Liver (tissue), 3 donors: Measurements from ENCODE around the gene KRTAP5-2.

ENCODE experiments used
- FOXA1 ChIP-seq: IDR thresholded peaks from 2 replicates; pipeline ENCODE4 v1.6.1; 2016; ENCODE audit warnings: antibody characterized with exemption
- GABPA ChIP-seq, 2 donors: IDR thresholded peaks in 1 of 2; conservative IDR thresholded peaks in 1 of 2; 2 replicates each; pipeline ENCODE4 v1.6.1; 2016; ENCODE audit warnings: antibody characterized with exemption in 2 of 2, mild to moderate bottlenecking in 1 of 2, moderate library complexity in 1 of 2
- HNF4A ChIP-seq, 2 donors: conservative IDR thresholded peaks; 2 replicates each; pipeline ENCODE4 v1.6.1; 2016; ENCODE audit warnings: antibody characterized with exemption in 2 of 2, mild to moderate bottlenecking in 2 of 2
- JUND ChIP-seq, 2 donors: IDR thresholded peaks; 2 replicates each; pipeline ENCODE4 v1.6.1; 2016; ENCODE audit warnings: antibody characterized with exemption in 2 of 2
- RAD21 ChIP-seq, 2 donors: IDR thresholded peaks; 2 replicates each; pipeline ENCODE4 v1.6.1; 2016; ENCODE audit warnings: antibody characterized with exemption in 2 of 2, mild to moderate bottlenecking in 2 of 2
- RXRA ChIP-seq, 2 donors: IDR thresholded peaks; 2 replicates each; pipeline ENCODE4 v1.6.1; 2017 to 2018; ENCODE audit warnings: antibody characterized with exemption in 2 of 2, mild to moderate bottlenecking in 1 of 2
- SP1 ChIP-seq: IDR thresholded peaks from 2 replicates; pipeline ENCODE4 v1.6.1; 2018; ENCODE audit warnings: antibody characterized with exemption, mild to moderate bottlenecking
- TAF1 ChIP-seq: conservative IDR thresholded peaks from 2 replicates; pipeline ENCODE4 v1.6.1; 2016; ENCODE audit warnings: antibody characterized with exemption, mild to moderate bottlenecking
- YY1 ChIP-seq: IDR thresholded peaks from 2 replicates; pipeline ENCODE4 v1.6.1; 2016; ENCODE audit warnings: antibody characterized with exemption, mild to moderate bottlenecking
- TF ChIP-seq, protein P1 (sequence below): fragments of 150-350 bp; IDR thresholded peaks from 2 replicates; pipeline ENCODE4 v1.5.1; 2017; ENCODE audit warnings: improper control_type of control experiment, low read depth, low read length; ENCODE audit not compliant: missing input control
- TF ChIP-seq, protein P2 (sequence below): IDR thresholded peaks from 2 replicates; pipeline ENCODE4 v1.6.1; 2016; ENCODE audit warnings: antibody characterized with exemption
- TF ChIP-seq, protein P3 (sequence below): IDR thresholded peaks from 2 replicates; pipeline ENCODE4 v1.6.1; 2016; ENCODE audit warnings: antibody characterized with exemption, mild to moderate bottlenecking
- TF ChIP-seq, protein P4 (sequence below): IDR thresholded peaks from 2 replicates; pipeline ENCODE4 v1.6.1; 2016; ENCODE audit warnings: antibody characterized with exemption
- TF ChIP-seq, protein P5 (sequence below): IDR thresholded peaks from 2 replicates; pipeline ENCODE4 v1.6.1; 2016; ENCODE audit warnings: antibody characterized with exemption
- donor health status: healthy.
- donor health status: healthy.

DNA sequence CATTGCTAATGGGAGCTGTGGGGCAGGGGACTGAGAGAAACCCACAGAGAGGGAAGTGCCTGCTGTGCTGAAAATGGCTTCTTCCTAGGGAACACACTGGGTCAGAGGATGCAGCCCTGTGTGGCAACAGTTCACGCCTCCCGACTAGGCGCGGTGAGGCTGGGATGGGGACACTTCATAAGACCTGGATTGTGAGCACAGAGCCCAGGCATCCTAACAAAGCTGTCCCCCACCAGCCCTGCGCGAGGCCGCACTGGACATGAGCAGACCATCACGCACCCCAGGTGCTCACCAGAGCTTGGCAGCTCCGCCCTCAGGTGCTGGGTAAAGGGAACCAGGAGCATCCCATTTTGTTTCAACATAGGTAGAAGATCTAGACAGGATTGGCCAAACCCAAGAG is 25.6 kb upstream of the KRTAP5-2 start:
- TF ChIP-seq, protein P1, sequence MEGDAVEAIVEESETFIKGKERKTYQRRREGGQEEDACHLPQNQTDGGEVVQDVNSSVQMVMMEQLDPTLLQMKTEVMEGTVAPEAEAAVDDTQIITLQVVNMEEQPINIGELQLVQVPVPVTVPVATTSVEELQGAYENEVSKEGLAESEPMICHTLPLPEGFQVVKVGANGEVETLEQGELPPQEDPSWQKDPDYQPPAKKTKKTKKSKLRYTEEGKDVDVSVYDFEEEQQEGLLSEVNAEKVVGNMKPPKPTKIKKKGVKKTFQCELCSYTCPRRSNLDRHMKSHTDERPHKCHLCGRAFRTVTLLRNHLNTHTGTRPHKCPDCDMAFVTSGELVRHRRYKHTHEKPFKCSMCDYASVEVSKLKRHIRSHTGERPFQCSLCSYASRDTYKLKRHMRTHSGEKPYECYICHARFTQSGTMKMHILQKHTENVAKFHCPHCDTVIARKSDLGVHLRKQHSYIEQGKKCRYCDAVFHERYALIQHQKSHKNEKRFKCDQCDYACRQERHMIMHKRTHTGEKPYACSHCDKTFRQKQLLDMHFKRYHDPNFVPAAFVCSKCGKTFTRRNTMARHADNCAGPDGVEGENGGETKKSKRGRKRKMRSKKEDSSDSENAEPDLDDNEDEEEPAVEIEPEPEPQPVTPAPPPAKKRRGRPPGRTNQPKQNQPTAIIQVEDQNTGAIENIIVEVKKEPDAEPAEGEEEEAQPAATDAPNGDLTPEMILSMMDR = no peak
- TF ChIP-seq, protein P2, sequence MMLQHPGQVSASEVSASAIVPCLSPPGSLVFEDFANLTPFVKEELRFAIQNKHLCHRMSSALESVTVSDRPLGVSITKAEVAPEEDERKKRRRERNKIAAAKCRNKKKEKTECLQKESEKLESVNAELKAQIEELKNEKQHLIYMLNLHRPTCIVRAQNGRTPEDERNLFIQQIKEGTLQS = no peak
- TF ChIP-seq, protein P3, sequence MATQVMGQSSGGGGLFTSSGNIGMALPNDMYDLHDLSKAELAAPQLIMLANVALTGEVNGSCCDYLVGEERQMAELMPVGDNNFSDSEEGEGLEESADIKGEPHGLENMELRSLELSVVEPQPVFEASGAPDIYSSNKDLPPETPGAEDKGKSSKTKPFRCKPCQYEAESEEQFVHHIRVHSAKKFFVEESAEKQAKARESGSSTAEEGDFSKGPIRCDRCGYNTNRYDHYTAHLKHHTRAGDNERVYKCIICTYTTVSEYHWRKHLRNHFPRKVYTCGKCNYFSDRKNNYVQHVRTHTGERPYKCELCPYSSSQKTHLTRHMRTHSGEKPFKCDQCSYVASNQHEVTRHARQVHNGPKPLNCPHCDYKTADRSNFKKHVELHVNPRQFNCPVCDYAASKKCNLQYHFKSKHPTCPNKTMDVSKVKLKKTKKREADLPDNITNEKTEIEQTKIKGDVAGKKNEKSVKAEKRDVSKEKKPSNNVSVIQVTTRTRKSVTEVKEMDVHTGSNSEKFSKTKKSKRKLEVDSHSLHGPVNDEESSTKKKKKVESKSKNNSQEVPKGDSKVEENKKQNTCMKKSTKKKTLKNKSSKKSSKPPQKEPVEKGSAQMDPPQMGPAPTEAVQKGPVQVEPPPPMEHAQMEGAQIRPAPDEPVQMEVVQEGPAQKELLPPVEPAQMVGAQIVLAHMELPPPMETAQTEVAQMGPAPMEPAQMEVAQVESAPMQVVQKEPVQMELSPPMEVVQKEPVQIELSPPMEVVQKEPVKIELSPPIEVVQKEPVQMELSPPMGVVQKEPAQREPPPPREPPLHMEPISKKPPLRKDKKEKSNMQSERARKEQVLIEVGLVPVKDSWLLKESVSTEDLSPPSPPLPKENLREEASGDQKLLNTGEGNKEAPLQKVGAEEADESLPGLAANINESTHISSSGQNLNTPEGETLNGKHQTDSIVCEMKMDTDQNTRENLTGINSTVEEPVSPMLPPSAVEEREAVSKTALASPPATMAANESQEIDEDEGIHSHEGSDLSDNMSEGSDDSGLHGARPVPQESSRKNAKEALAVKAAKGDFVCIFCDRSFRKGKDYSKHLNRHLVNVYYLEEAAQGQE = no peak
- TF ChIP-seq SP1 = no peak
- TF ChIP-seq, protein P4, sequence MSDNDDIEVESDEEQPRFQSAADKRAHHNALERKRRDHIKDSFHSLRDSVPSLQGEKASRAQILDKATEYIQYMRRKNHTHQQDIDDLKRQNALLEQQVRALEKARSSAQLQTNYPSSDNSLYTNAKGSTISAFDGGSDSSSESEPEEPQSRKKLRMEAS = no peak
- no peak for TF ChIP-seq RAD21 (IDR thresholded peaks at IDR 0.05)
- no peak for TF ChIP-seq TAF1
- TF ChIP-seq, protein P5, sequence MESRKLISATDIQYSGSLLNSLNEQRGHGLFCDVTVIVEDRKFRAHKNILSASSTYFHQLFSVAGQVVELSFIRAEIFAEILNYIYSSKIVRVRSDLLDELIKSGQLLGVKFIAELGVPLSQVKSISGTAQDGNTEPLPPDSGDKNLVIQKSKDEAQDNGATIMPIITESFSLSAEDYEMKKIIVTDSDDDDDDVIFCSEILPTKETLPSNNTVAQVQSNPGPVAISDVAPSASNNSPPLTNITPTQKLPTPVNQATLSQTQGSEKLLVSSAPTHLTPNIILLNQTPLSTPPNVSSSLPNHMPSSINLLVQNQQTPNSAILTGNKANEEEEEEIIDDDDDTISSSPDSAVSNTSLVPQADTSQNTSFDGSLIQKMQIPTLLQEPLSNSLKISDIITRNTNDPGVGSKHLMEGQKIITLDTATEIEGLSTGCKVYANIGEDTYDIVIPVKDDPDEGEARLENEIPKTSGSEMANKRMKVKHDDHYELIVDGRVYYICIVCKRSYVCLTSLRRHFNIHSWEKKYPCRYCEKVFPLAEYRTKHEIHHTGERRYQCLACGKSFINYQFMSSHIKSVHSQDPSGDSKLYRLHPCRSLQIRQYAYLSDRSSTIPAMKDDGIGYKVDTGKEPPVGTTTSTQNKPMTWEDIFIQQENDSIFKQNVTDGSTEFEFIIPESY = no peak
- TF ChIP-seq JUND (IDR thresholded peaks at IDR 0.05) = no peak
- no peak for TF ChIP-seq HNF4A (conservative IDR thresholded peaks at IDR 0.05)
- no peak for TF ChIP-seq YY1
- TF ChIP-seq RXRA (IDR thresholded peaks at IDR 0.05) = no peak
- TF ChIP-seq GABPA (IDR thresholded peaks at IDR 0.05 in 1 of 2, conservative IDR thresholded peaks at IDR 0.05 in 1 of 2) = no peak
- TF ChIP-seq FOXA1 = no peak
